B cell (primary cell): ENCODE results near the gene DVL2. TPM values are rescaled to one million over a fixed set of nuclear protein-coding genes. Genes with fewer than 3 reads are reported as not detected.
A peak's percentile ranks its signal among the peaks of the same experiment; 100 is the strongest.

Experiments
- ATAC-seq: fragments of 200-7000 bp; cut with Tn5 transposase; one replicate; pipeline ENCODE4 v1.10.0; 2021; ENCODE audit warnings: low read depth, mild to moderate bottlenecking, moderate number of reproducible peaks, moderate library complexity
- CTCF ChIA-PET: fragments of 350-600 bp; sonication (Branson Sonifier 250); formaldehyde crosslinking; loops from one replicate; lab custom pipeline; 2021; ENCODE audit warnings: antibody characterized with exemption, inconsistent platforms; lab: Charles Lee
- POLR2A ChIA-PET: fragments of 350-600 bp; sonication (Branson Sonifier 250); formaldehyde crosslinking; loops from one replicate; lab custom pipeline; 2021; ENCODE audit warnings: antibody characterized with exemption; lab: Charles Lee
- DNase-seq: peaks from one replicate; pipeline ENCODE4 v3.0.0; 2013
- H2AFZ ChIP-seq: 2 replicates; pipeline ENCODE4 v1.6.1; 2012; ENCODE audit warnings: mild to moderate bottlenecking, low read depth, low read length; ENCODE audit not compliant: insufficient read depth, poor library complexity, severe bottlenecking
- H3K27ac ChIP-seq, 2 donors: 1 replicate in 1 of 2; 2 replicates in 1 of 2; pipeline ENCODE4 v1.5.1; 2012 to 2013; ENCODE audit warnings: low read length in 2 of 2, mild to moderate bottlenecking in 2 of 2, moderate library complexity in 1 of 2
- H3K27me3 ChIP-seq, 4 experiments: fragments of 200-600 bp in 1 of 4; sonication (generic) in 1 of 4; replicated peaks in 1 of 4; 1 replicate in 2 of 4; 2 replicates in 2 of 4; pipeline versions ENCODE4 v1.6.1 to v1.7.0; 2013 to 2016; ENCODE audit warnings: low read length in 3 of 4, mild to moderate bottlenecking in 2 of 4, mixed read lengths in 1 of 4, moderate library complexity in 1 of 4; ENCODE audit not compliant: insufficient read depth in 4 of 4, control insufficient read depth in 3 of 4; ENCODE audit errors: control extremely low read depth in 1 of 4
- H3K36me3 ChIP-seq, 2 experiments: replicated peaks in 1 of 2; 1 replicate in 1 of 2; 2 replicates in 1 of 2; pipeline versions ENCODE4 v1.6.1 to v1.7.1; 2013; ENCODE audit warnings: low read length in 1 of 2; ENCODE audit not compliant: insufficient read depth in 2 of 2, control insufficient read depth in 1 of 2; ENCODE audit errors: control extremely low read depth in 1 of 2, extremely low read depth in 1 of 2
- H3K4me1 ChIP-seq, 2 donors: fragments of 200-600 bp in 1 of 2; sonication (generic) in 1 of 2; 1 replicate in 1 of 2; 2 replicates in 1 of 2; pipeline versions ENCODE4 v1.5.1 to v1.6.1; 2013 to 2017; ENCODE audit warnings: low read length in 2 of 2; ENCODE audit not compliant: control insufficient read depth in 2 of 2, insufficient read depth in 2 of 2
- H3K4me2 ChIP-seq: replicated peaks from 2 replicates; pipeline ENCODE3; 2012; ENCODE audit warnings: mild to moderate bottlenecking, low read depth, low read length; ENCODE audit not compliant: poor library complexity, severe bottlenecking
- H3K4me3 ChIP-seq, 5 experiments: fragments of 200-600 bp in 1 of 5; sonication (generic) in 1 of 5; 1 replicate in 3 of 5; 2 replicates in 2 of 5; pipeline versions ENCODE4 v1.5.1 to v1.7.0; 2011 to 2016; ENCODE audit warnings: low read length in 4 of 5, mild to moderate bottlenecking in 4 of 5, low read depth in 2 of 5, control low read depth in 1 of 5, moderate library complexity in 1 of 5; ENCODE audit not compliant: insufficient read depth in 1 of 5; ENCODE audit errors: control extremely low read depth in 1 of 5, extremely low read depth in 1 of 5
- H3K79me2 ChIP-seq: fragments of 200-600 bp; sonication (generic); one replicate; pipeline ENCODE4 v1.6.0; 2016; ENCODE audit warnings: low read length; ENCODE audit not compliant: control insufficient read depth, insufficient read depth
- H3K9ac ChIP-seq: fragments of 200-600 bp; sonication (generic); 2 replicates; pipeline ENCODE4 v1.6.1; 2017; ENCODE audit warnings: mild to moderate bottlenecking, low read length, moderate library complexity
- H3K9me3 ChIP-seq, 3 donors: one replicate each; pipeline versions ENCODE4 v1.6.1 to v1.7.1; 2013; ENCODE audit warnings: low read length in 2 of 3; ENCODE audit not compliant: control insufficient read depth in 2 of 3, insufficient read depth in 1 of 3; ENCODE audit errors: control extremely low read depth in 1 of 3
- H4K20me1 ChIP-seq: 2 replicates; pipeline ENCODE4 v1.6.0; 2012; ENCODE audit warnings: mild to moderate bottlenecking, low read length; ENCODE audit not compliant: insufficient read depth, control insufficient read depth, poor library complexity, severe bottlenecking
- H3K27ac Mint-ChIP-seq: one replicate; pipeline ENCODE4 v1.8.0; 2021; ENCODE audit warnings: mixed read lengths
- H3K27me3 Mint-ChIP-seq: one replicate; pipeline ENCODE4 v1.8.0; 2021; ENCODE audit warnings: mixed read lengths
- H3K4me1 Mint-ChIP-seq: one replicate; pipeline ENCODE4 v1.8.0; 2021; ENCODE audit warnings: mixed read lengths
- H3K4me3 Mint-ChIP-seq: one replicate; pipeline ENCODE4 v1.8.0; 2021; ENCODE audit warnings: mixed read lengths
- H3K9me3 Mint-ChIP-seq: one replicate; pipeline ENCODE4 v1.8.0; 2022; ENCODE audit warnings: mixed read lengths; ENCODE audit not compliant: insufficient read depth
- CTCF ChIP-seq: fragments of 200-600 bp; IDR thresholded peaks from one replicate; pipeline ENCODE4 v1.8.0; 2022; ENCODE audit warnings: antibody characterized with exemption, mild to moderate bottlenecking
- EZH2 ChIP-seq: IDR thresholded peaks from 2 replicates; pipeline ENCODE4 v1.6.1; 2012; ENCODE audit warnings: borderline replicate concordance, low read depth, mild to moderate bottlenecking, moderate library complexity, low read length; ENCODE audit not compliant: insufficient read depth, poor library complexity, severe bottlenecking
- WGBS: methylation state at CpG from one replicate; pipeline ENCODE4 v1.1.5; 2013; ENCODE audit warnings: missing lambda C conversion rate; ENCODE audit not compliant: insufficient coverage; 5-methylcytosine and 5-hydroxymethylcytosine counted together
- intact Hi-C: fragments of 100-400 bp; cut with micrococcal nuclease; formaldehyde crosslinking; loops from one replicate; pipeline ENCODE4 v1.10.0; 2022
- polyA plus RNA-seq: library from polyadenylated mRNA; depleted of rRNA; stranded (reverse); fragments of >200 nt; gene quantifications from 2 replicates; pipeline ENCODE4 v1.2.3, GENCODE V29; 2012
- total RNA-seq, 2 donors: library from RNA; stranded (reverse); fragments of 120-200 nt in 1 of 2; gene quantifications; 1 replicate in 1 of 2; 2 replicates in 1 of 2; pipeline versions ENCODE4 v1.2.3 to v1.2.4, GENCODE V29; 2013 to 2022

DVL2 gene
- total and polyA plus RNA-seq, 2 donors (not counting 1 experiment from before 2014, with no cell fraction given) = 22.5 to 104 TPM

DNA sequence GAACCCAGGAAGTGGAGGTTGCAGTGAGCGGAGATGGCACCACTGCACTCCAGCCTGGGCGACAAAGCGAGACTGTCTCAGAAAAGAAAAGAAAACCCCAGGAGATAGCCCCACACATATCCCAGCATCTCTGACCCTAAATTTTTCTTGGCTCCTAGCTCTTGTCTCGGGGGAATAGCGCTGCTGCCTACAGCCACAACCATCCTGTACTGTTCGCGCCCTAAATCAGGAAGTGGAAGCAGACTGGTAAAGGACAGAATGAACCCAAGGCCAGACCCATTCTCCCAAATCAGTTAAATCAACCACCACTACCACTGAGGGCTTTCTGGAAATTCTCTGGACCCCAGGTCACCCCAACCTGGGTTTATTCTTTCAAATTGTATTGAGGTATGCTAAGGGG, 15.5 kb upstream of the DVL2 start:
- Histone ChIP-seq H4K20me1 (peaks cover 18% of the 10 kb centered on the region), H2AFZ (no peak overlapping the region), H3K79me2 (peaks cover 64% of the 10 kb centered on the region), H3K36me3 (peaks cover 11 to 31% of the 10 kb centered on the region in 2 experiments), H3K4me1 (peaks cover 30 to 33% of the 10 kb centered on the region in 2 donors), H3K27me3 (no peaks in the 10 kb centered on the region), H3K4me3 (peak overlapping the region; percentile 39 to 90 (median 78)), H3K4me2 (peak overlapping the region; percentile 99), H3K27ac (peak overlapping the region; percentile 13 to 100), H3K9me3 (no peaks in the 10 kb centered on the region), H3K9ac (peak overlapping the region; percentile 94)
- no peaks in the 10 kb centered on the region for H3K9me3 Mint-ChIP-seq
- peak overlapping the region; percentile 94 for H3K27ac Mint-ChIP-seq
- H3K4me3 Mint-ChIP-seq = peak overlapping the region; percentile 94
- peaks cover 44% of the 10 kb centered on the region for H3K4me1 Mint-ChIP-seq
- ChIA-PET POLR2A (interaction anchor here (1.1 to 3.6 kb wide), 3 partner anchors 11 to 30 kb away, joined by 3 to 26 read pairs (median 7); partner anchors contain the start of genes ACADVL, DLG4, DVL2 and PHF23), CTCF (interaction anchor here (1.0 to 1.3 kb wide), 2 partner anchors 9 to 44 kb away, joined by 3 to 4 read pairs; no protein-coding TSS in a partner anchor)
- 50% methylated on average over 5 of the region's 7 CpGs for WGBS
- intact Hi-C loops = loop anchor here (5.0 kb wide), 2 partner anchors 437 to 607 kb away; partner anchors contain the start of genes CYB5D1, NAA38, TMEM88 and TP53
- peak; percentile 53 for DNase-seq
- no peak for ATAC-seq
- no peak for TF ChIP-seq EZH2
- TF ChIP-seq CTCF = no peak
- no peaks in the 10 kb centered on the region for H3K27me3 Mint-ChIP-seq

GRCh38 chr17:7249214-7249613, 14.9 kb upstream of the DVL2 start:
- Histone ChIP-seq H3K4me2 (peak overlapping the region; percentile 25), H3K9ac (no peak overlapping the region), H3K9me3 (no peaks in the 10 kb centered on the region), H4K20me1 (peaks cover 18% of the 10 kb centered on the region), H3K27ac (peak overlapping the region in 1 of 2 donors; percentile 100), H3K4me3 (no peak overlapping the region), H2AFZ (no peak overlapping the region), H3K36me3 (peaks cover 11 to 31% of the 10 kb centered on the region in 2 experiments), H3K27me3 (no peaks in the 10 kb centered on the region), H3K79me2 (peaks cover 60% of the 10 kb centered on the region), H3K4me1 (peaks cover 30 to 33% of the 10 kb centered on the region in 2 donors)
- Mint-ChIP-seq H3K27me3 (no peaks in the 10 kb centered on the region), H3K4me1 (peaks cover 44% of the 10 kb centered on the region), H3K4me3 (peak overlapping the region; percentile 94), H3K9me3 (no peaks in the 10 kb centered on the region), H3K27ac (peak overlapping the region; percentile 70)
- ATAC-seq (no peak), DNase-seq (no peak)
- intact Hi-C loops = no loop called here
- TF ChIP-seq EZH2 = no peak
- no peak for TF ChIP-seq CTCF
- CTCF ChIA-PET = interaction anchor here (1.0 to 1.3 kb wide), 2 partner anchors 9 to 43 kb away, joined by 3 to 4 read pairs; no protein-coding TSS in a partner anchor
- 93% methylated on average over 5 of the region's 6 CpGs for WGBS
- POLR2A ChIA-PET = interaction anchor here (1.1 to 3.6 kb wide), 3 partner anchors 10 to 29 kb away, joined by 3 to 26 read pairs (median 7); partner anchors contain the start of genes ACADVL, DLG4, DVL2 and PHF23
